WI38 (cell line): ENCODE data around the gene SLC47A2.

Experiments
- H3K4me3 ChIP-seq: 2 replicates; pipeline ENCODE4 v1.5.1; 2011; ENCODE audit warnings: low read depth, mild to moderate bottlenecking, control low read depth, low read length
- TF ChIP-seq, protein P1 (sequence below): IDR thresholded peaks from 2 replicates; pipeline ENCODE4 v1.5.1; 2012; ENCODE audit warnings: low read depth, mild to moderate bottlenecking, control low read depth, low read length

SLC47A2 gene

DNA sequence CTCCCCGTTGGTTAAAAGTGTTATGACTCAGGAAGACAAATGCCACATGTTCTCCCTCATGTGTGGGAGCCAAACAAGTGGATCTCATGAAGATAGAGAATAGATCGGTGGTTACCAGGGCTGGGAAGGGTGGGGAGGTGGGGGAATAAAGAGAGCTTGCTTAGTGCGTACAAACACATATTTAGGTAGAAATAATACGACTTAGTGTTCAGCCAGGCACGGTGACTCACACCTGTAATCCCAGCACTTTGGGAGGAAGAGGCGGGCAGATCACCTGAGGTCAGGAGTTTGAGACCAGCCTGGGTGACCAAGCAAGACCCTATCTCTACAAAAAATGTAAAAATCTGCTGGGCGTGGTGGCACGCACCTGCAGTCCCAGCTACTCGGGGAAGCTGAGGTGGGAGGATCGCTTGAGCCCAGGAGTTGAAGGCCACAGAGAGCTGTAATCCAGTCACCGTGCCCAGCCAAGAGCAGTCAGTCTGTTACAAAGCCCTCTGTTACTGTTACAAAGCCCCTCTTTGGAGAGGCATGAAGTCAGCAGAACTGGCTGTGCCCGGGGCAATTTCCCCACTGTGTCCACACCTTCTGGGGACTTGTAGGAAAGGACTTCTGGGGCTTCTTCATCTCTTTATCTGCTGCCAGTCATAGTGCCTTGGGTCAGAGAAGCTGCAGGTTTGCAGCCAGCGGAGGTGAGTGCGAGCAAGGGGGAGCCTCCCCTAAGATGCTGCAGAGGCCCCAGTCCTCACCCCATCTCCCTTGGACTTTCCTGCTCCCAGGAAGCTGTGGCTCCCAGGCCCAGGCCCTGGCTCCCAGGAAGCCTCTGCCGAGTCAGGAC is 36.0 kb upstream of the SLC47A2 start:
- TF ChIP-seq, protein P1, sequence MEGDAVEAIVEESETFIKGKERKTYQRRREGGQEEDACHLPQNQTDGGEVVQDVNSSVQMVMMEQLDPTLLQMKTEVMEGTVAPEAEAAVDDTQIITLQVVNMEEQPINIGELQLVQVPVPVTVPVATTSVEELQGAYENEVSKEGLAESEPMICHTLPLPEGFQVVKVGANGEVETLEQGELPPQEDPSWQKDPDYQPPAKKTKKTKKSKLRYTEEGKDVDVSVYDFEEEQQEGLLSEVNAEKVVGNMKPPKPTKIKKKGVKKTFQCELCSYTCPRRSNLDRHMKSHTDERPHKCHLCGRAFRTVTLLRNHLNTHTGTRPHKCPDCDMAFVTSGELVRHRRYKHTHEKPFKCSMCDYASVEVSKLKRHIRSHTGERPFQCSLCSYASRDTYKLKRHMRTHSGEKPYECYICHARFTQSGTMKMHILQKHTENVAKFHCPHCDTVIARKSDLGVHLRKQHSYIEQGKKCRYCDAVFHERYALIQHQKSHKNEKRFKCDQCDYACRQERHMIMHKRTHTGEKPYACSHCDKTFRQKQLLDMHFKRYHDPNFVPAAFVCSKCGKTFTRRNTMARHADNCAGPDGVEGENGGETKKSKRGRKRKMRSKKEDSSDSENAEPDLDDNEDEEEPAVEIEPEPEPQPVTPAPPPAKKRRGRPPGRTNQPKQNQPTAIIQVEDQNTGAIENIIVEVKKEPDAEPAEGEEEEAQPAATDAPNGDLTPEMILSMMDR: no peak
- H3K4me3 ChIP-seq: no peak overlapping the region

DNA sequence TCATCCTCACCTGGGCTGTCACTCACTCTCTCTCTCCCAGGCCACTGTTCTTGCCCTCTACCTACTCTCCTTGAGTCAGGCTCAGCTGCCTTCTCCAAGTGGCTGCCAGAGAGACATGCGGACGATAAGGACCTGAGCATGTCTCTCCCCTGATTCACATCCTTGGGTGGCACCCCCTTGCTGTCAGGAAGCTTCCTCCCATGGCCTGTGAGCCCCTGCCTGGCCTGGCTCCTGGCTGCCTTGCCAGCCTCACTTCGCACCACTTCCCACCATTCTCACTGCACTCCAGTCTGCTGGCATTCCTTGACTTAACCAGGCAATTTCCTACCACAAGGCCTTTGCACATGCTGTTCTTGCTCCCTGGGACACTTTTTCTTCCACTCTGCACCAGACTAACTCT is 34.5 kb upstream of the SLC47A2 start:
- TF ChIP-seq, protein P1: no peak
- no peak overlapping the region for H3K4me3 ChIP-seq

DNA sequence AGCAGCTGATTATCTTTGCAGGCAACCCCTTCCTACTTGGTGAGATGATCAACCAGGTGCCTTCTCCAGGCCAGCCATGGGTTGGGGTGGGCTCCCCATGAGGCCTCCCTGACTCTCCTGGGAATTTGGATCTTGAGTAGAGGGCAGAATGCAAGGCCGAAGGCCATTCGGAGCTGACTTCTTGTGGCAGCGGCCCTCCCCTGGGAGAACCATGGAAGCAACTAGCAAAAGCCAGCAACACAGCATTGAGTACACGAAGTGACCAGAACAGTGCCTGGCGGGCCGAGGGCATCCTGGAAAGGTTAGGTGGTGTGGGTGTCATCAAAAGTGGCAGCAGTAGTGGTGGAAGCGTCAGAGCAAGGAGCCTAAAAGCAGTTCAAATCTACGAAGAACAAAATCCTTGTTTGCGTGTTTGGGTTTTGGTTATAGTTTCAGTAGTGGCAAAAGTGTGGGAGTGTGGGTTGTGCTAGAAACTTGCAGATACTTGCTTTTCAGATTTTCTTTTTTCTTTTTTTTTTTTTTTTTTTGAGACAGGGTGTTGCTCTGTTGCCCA is 33.7 kb upstream of the SLC47A2 start:
- TF ChIP-seq, protein P1: no peak
- no peak overlapping the region for H3K4me3 ChIP-seq

DNA sequence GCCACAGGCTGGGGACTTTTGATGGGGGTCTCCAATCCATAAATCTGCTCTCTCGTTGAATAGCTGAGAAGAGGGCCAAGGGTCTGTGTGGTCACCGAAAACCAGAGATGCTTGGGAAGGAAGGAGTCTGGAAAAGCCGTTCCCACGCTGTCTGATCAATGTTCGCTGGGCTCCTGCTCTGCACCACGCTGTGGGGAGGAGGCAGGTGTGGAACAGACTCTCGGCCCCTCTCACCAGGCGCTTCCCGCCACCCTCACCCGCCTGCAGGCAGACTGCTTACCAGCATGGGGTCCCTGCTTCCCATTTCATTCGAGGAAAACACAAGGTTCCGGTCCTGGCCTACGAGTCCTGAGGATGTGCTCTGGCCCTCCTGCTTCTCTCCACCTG is 32.4 kb upstream of the SLC47A2 start:
- TF ChIP-seq, protein P1: no peak
- no peak overlapping the region for H3K4me3 ChIP-seq

DNA sequence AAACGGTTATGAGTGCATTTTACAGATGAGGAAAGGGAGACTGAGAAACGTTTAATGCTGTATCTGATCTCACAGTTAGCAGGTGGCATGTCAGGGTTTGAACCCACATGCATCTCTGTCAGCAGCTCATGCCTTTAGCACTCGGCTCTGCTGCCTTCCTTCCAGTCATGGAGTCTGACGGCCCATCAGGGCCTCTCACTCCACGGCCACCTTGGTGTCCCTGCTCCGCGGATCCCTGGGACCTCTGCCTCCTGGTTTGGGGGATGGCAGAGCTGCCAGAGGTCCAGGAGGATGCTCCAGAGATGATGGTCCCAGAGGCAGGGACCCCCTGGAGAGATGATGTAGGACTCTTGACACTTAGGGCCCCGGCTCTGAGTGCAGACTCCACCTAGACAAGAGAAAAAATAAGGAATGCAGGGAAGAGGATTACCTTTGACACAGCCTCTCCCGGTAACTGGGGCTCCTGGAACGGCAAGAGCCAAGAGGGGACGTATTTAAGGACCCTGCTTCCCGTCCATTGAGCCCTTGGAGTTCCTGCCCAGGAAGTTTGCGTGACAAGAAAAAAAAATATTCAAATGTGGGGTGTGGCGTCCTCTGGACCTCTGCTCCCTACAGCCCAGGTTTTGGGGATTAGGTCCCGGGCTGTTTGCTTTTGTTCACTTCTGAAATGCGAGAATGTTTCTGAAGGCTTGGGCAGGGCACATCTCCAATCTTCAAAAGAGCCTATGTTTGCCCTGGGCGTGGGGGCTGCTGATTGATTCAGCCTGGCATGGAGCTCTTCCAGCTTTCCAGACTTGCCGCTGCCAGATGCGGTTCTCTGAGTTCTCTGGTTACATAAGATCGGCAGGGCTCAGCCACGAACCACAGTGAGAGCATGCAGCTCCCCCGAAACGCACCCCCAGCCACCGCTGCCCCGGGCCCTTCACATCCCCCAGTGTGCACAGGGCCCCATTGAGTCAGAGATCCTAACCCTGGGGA is 31.7 kb upstream of the SLC47A2 start, which contains the start of gene ALDH3A1:
Gene ALDH3A1, minus strand, starts transcription at position 470 of the 978 bp plus-strand sequence. CDS start 3,169 bp downstream, outside the sequence.
- TF ChIP-seq, protein P1: no peak
- no peak within 1 kb of the TSS for H3K4me3 ChIP-seq

DNA sequence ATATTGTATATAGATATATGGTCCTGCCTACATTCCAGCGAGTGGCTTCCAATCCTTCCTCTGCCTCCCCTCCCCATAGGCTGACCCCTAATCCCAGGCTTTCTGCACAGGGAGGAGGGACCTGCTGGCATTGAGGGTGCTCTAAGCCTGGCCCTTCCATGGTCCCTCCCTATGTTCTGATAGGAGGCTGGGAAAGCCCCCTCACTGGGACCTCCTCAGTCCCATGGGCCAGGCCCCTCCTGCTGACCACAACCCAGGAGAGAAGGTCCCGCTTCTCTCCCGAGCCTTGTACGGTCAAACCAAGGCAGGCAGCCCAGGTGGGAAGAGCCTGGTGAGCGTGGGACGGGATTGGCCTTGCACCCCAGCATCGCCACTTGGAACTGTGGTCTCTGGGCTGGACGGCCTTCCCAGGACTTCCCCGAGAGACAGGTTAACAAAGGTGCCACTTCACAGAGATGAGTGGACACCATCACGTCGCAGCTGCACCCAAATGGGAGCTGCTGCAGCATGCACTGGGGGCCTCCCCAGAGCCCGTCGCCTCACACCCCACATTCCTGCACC is 30.9 kb upstream of the SLC47A2 start:
- H3K4me3 ChIP-seq: no peak overlapping the region
- TF ChIP-seq, protein P1: no peak
